ENCODE results near the gene SBF1. TPM values are rescaled to one million over a fixed set of nuclear protein-coding genes. Genes with fewer than 3 reads are reported as not detected.

Gene SBF1
- polyA plus RNA-seq, 1 of the 3 experiments (the other 2 are of a cell fraction), result 29.1 TPM

- H3K27ac ChIP-seq (ENCODE audit: low read depth in 2 of 2, low read length in 1 of 2), result no peak overlapping the region
- no peak overlapping the region for H2AFZ ChIP-seq (ENCODE audit: low read depth)
- H3K9me3 ChIP-seq, result no peaks in the 10 kb centered on the region
- no peak overlapping the region for H3K4me2 ChIP-seq
- ChIA-PET POLR2A (no interaction called here), CTCF (interaction anchor here (0.6 to 1.3 kb wide), 4 partner anchors 15 to 122 kb away, joined by 3 to 4 read pairs (median 3); no protein-coding TSS in a partner anchor)
- H3K79me2 ChIP-seq (ENCODE audit: insufficient read depth), result no peaks in the 10 kb centered on the region
- no peak overlapping the region for H3K9ac ChIP-seq
- H3K4me3 ChIP-seq (ENCODE audit: low read depth in 2 of 2, low read length in 1 of 2), result no peak overlapping the region
- no peaks in the 10 kb centered on the region for H3K27me3 ChIP-seq (ENCODE audit: insufficient read depth)
- WGBS (ENCODE audit: low lambda C conversion rate), result 90% methylated on average over 11 of the region's 17 CpGs
- H3K36me3 ChIP-seq (replicated peaks in 1 of 2; ENCODE audit: control insufficient read depth in 1 of 2, insufficient read depth in 2 of 2, low read length in 1 of 2), result peaks cover 0 to 61% of the 10 kb centered on the region in 2 experiments
- H3K4me1 ChIP-seq (ENCODE audit: control insufficient read depth in 1 of 2, insufficient read depth in 2 of 2, low read depth in 1 of 2, low read length in 1 of 2), result peaks cover 5 to 9% of the 10 kb centered on the region in 2 experiments; a peak in 1 of 4 replicates
- H3F3A ChIP-seq (replicated peaks; ENCODE audit: insufficient read depth), result peaks cover 9% of the 10 kb centered on the region
- peaks cover 10% of the 10 kb centered on the region; the same call in 1 of the 2 replicates for H4K20me1 ChIP-seq (ENCODE audit: insufficient read depth)
- DNase-seq, result no peak
- TF ChIP-seq IRF3 (IDR thresholded peaks at IDR 0.05; ENCODE audit: low read depth, low read length) (no peak), JUND (IDR thresholded peaks at IDR 0.05) (no peak), USF1 (IDR thresholded peaks at IDR 0.05; ENCODE audit: borderline replicate concordance, low read depth) (no peak), TCF12 (IDR thresholded peaks at IDR 0.05) (no peak), TAF1 (IDR thresholded peaks at IDR 0.05; ENCODE audit: borderline replicate concordance, low read depth, low read length) (no peak), TEAD4 (IDR thresholded peaks at IDR 0.05; ENCODE audit: borderline replicate concordance, insufficient read depth) (no peak), RFX5 (IDR thresholded peaks at IDR 0.05; ENCODE audit: low read length) (no peak), ELF1 (IDR thresholded peaks at IDR 0.05) (no peak), POLR2AphosphoS5 (IDR thresholded peaks at IDR 0.05; ENCODE audit: low read depth, low read length) (no peak), PBX3 (IDR thresholded peaks at IDR 0.05) (no peak), MAX (IDR thresholded peaks at IDR 0.05; ENCODE audit: low read depth) (no peak), GATA2 (CRISPR knock-in tag; IDR thresholded peaks at IDR 0.05) (no peak), MXI1 (IDR thresholded peaks at IDR 0.05; ENCODE audit: low read depth, low read length) (no peak), RCOR1 (IDR thresholded peaks at IDR 0.05; ENCODE audit: low read length) (no peak), EP300 (IDR thresholded peaks at IDR 0.05; ENCODE audit: borderline replicate concordance in 1 of 2, low read depth in 1 of 2, low read length in 1 of 2) (no peak), GABPA (IDR thresholded peaks at IDR 0.05; ENCODE audit: low read depth) (no peak), FOSL2 (IDR thresholded peaks at IDR 0.05; ENCODE audit: borderline replicate concordance, low read depth) (no peak), RXRA (IDR thresholded peaks at IDR 0.05; ENCODE audit: borderline replicate concordance, low read depth) (no peak), USF2 (IDR thresholded peaks at IDR 0.05; ENCODE audit: borderline replicate concordance, low read depth, low read length) (no peak)
- no peaks in the 10 kb centered on the region for H3K9me2 ChIP-seq
Observed at GRCh38 chr22:50441428-50441993, 33.3 kb downstream of the SBF1 start.

Measured in SK-N-SH (cell line).